HEK293 (cell line): ENCODE data around the gene HSPH1.

Experiments used
- BCL11B ChIP-seq: fragments of 450-650 bp; formaldehyde crosslinking; IDR thresholded peaks from 2 replicates; pipeline ENCODE4 v1.5.1; 2016; ENCODE audit warnings: low read depth, missing biosample characterization, missing genetic modification characterization
- MYNN ChIP-seq: fragments of 450-650 bp; formaldehyde crosslinking; IDR thresholded peaks from 2 replicates; pipeline ENCODE4 v1.5.1; 2016; ENCODE audit warnings: missing biosample characterization, missing genetic modification characterization, borderline replicate concordance
- SETDB1 ChIP-seq: IDR thresholded peaks from one replicate; pipeline ENCODE4 v1.6.1; 2017; ENCODE audit warnings: mild to moderate bottlenecking, low read length, moderate library complexity, mixed read lengths; ENCODE audit not compliant: insufficient read length
- YY1 ChIP-seq: fragments of 450-650 bp; formaldehyde crosslinking; IDR thresholded peaks from 2 replicates; pipeline ENCODE4 v1.5.1; 2018; ENCODE audit warnings: missing biosample characterization, missing genetic modification characterization
- ZNF138 ChIP-seq: fragments of 450-650 bp; formaldehyde crosslinking; IDR thresholded peaks from 2 replicates; pipeline ENCODE4 v1.5.1; 2016; ENCODE audit warnings: missing biosample characterization, missing genetic modification characterization, borderline replicate concordance
- ZNF18 ChIP-seq: fragments of 450-650 bp; formaldehyde crosslinking; IDR thresholded peaks from 2 replicates; pipeline ENCODE4 v1.5.1; 2016; ENCODE audit warnings: missing biosample characterization, missing genetic modification characterization
- ZNF211 ChIP-seq: fragments of 450-650 bp; formaldehyde crosslinking; IDR thresholded peaks from 2 replicates; pipeline ENCODE4 v1.5.1; 2016; ENCODE audit warnings: low read depth, missing biosample characterization, missing genetic modification characterization
- ZNF544 ChIP-seq: fragments of 450-650 bp; formaldehyde crosslinking; IDR thresholded peaks from 2 replicates; pipeline ENCODE4 v1.5.0; 2017; ENCODE audit warnings: missing biosample characterization, missing genetic modification characterization
- ZNF76 ChIP-seq: fragments of 450-650 bp; formaldehyde crosslinking; IDR thresholded peaks from 2 replicates; pipeline ENCODE4; 2016; ENCODE audit warnings: low read depth, missing biosample characterization, missing genetic modification characterization, borderline replicate concordance
- ZNF777 ChIP-seq: fragments of 450-650 bp; formaldehyde crosslinking; IDR thresholded peaks from 2 replicates; pipeline ENCODE4 v1.5.1; 2017; ENCODE audit warnings: missing biosample characterization, missing genetic modification characterization, borderline replicate concordance
- ZNF843 ChIP-seq: fragments of 450-650 bp; formaldehyde crosslinking; IDR thresholded peaks from 2 replicates; pipeline ENCODE4 v1.5.1; 2016; ENCODE audit warnings: missing biosample characterization, missing genetic modification characterization
- TF ChIP-seq, protein P1 (sequence below): fragments of 450-650 bp; formaldehyde crosslinking; IDR thresholded peaks from 2 replicates; pipeline ENCODE4 v1.5.1; 2016; ENCODE audit warnings: missing biosample characterization, missing genetic modification characterization

DNA sequence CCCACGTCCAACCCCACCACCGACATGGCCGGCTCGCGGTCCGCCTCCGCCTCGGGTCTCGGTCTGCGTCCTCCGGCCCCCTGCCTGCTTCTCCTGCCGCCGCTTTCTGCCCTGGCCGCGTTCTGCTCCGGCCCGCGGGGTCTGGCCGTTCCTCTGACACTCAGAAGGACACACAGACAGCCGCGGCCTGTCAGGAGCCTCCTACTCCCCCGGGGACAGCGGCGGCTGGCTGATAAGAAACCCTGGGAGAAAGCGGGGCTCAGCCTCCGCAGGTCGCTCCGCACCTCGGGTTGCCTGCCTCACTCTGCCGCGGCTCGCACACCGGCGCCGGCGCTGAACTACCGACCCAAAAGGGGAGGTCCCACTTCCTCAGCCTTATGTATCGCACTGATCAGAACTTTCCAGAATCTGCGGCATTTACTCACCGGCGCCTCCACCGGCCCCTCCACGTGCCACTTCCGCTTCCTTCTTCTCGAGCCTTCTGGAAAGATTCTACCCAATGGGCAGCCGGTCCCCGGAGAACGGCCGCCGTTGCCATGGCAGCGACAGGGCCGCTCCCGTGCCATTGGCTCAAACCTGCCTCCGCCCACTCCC lies at the start of gene HSPH1:
- TF ChIP-seq ZNF76 (tag by site-specific recombination), result no peak
- no peak for TF ChIP-seq ZNF544 (tag by site-specific recombination)
- no peak for TF ChIP-seq BCL11B (tag by site-specific recombination)
- TF ChIP-seq, protein P1, sequence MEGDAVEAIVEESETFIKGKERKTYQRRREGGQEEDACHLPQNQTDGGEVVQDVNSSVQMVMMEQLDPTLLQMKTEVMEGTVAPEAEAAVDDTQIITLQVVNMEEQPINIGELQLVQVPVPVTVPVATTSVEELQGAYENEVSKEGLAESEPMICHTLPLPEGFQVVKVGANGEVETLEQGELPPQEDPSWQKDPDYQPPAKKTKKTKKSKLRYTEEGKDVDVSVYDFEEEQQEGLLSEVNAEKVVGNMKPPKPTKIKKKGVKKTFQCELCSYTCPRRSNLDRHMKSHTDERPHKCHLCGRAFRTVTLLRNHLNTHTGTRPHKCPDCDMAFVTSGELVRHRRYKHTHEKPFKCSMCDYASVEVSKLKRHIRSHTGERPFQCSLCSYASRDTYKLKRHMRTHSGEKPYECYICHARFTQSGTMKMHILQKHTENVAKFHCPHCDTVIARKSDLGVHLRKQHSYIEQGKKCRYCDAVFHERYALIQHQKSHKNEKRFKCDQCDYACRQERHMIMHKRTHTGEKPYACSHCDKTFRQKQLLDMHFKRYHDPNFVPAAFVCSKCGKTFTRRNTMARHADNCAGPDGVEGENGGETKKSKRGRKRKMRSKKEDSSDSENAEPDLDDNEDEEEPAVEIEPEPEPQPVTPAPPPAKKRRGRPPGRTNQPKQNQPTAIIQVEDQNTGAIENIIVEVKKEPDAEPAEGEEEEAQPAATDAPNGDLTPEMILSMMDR, result peak; percentile 82
- TF ChIP-seq ZNF211 (tag by site-specific recombination), result no peak
- no peak for TF ChIP-seq MYNN (tag by site-specific recombination)
- no peak for TF ChIP-seq ZNF18 (tag by site-specific recombination)
- TF ChIP-seq ZNF777 (tag by site-specific recombination), result 0 out of 2 replicates have a peak, but pooled peaks have one; percentile 48
- no peak for TF ChIP-seq ZNF843
- peak; percentile 29 for TF ChIP-seq SETDB1
- no peak for TF ChIP-seq ZNF138 (tag by site-specific recombination)
- TF ChIP-seq YY1 (tag by site-specific recombination), result peak; percentile 50; the same call in 1 of the 2 replicates
